Kidney (tissue), 14 donors: ENCODE data around the gene SLC35G6. TPM values are rescaled to one million over a fixed set of nuclear protein-coding genes. Genes with fewer than 3 reads are reported as not detected.

Experiments
- DNase-seq, 5 donors: peaks; one replicate each; pipeline ENCODE4 v3.0.0-alpha.2; 2013 to 2020
- FAIRE-seq: peaks from 2 replicates; lab custom pipeline; 2012; peaks lifted over from hg19 to GRCh38; lab: Jason Lieb, UNC
- H3K27ac ChIP-seq, 2 donors: one replicate each; pipeline ENCODE4 v1.7.0; 2013; ENCODE audit warnings: low read depth in 2 of 2, low read length in 2 of 2, inconsistent platforms in 1 of 2
- H3K27me3 ChIP-seq: one replicate; pipeline ENCODE4 v1.7.1; 2013; ENCODE audit warnings: low read length, inconsistent platforms; ENCODE audit not compliant: control insufficient read depth, insufficient read depth
- H3K36me3 ChIP-seq, 3 donors: one replicate each; pipeline versions ENCODE4 v1.7.0 to v1.7.1; 2013; ENCODE audit warnings: low read length in 3 of 3, control low read depth in 1 of 3, inconsistent platforms in 1 of 3; ENCODE audit not compliant: insufficient read depth in 3 of 3, control insufficient read depth in 2 of 3
- H3K4me1 ChIP-seq, 3 donors: one replicate each; pipeline versions ENCODE4 v1.7.0 to v1.7.1; 2013; ENCODE audit warnings: low read length in 3 of 3, inconsistent platforms in 1 of 3, low read depth in 1 of 3; ENCODE audit not compliant: control insufficient read depth in 2 of 3, insufficient read depth in 2 of 3
- H3K4me3 ChIP-seq, 3 donors: one replicate each; pipeline versions ENCODE4 v1.7.0 to v1.8.1; 2013; ENCODE audit warnings: low read length in 3 of 3, control low read depth in 1 of 3, inconsistent platforms in 1 of 3
- H3K9ac ChIP-seq, 3 donors: one replicate each; pipeline versions ENCODE4 v1.7.0 to v1.7.1; 2013; ENCODE audit warnings: low read length in 3 of 3, control low read depth in 1 of 3, inconsistent platforms in 1 of 3
- H3K9me3 ChIP-seq, 3 donors: one replicate each; pipeline versions ENCODE4 v1.7.0 to v1.7.1; 2013; ENCODE audit warnings: low read length in 3 of 3, control low read depth in 1 of 3, inconsistent platforms in 1 of 3; ENCODE audit not compliant: control insufficient read depth in 2 of 3, insufficient read depth in 1 of 3
- CTCF ChIP-seq: IDR thresholded peaks from 3 replicates; pipeline ENCODE4 v1.5.1; 2012; ENCODE audit warnings: mild to moderate bottlenecking, moderate library complexity, borderline replicate concordance; ENCODE audit not compliant: insufficient read depth; ENCODE audit errors: extremely low read depth
- intact Hi-C: fragments of 100-400 bp; cut with DNase I; formaldehyde crosslinking; loops from one replicate; pipeline ENCODE4 v1.11.1; 2022
- polyA plus RNA-seq: library from polyadenylated mRNA; stranded (reverse); fragments of 350-450 nt; fragmentation: Illumina TruSeq; extraction: RNeasy Lipid Tissue Mini Kit (QIAGEN cat#74804); gene quantifications from one replicate; pipeline ENCODE4 v1.2.3, GENCODE V29; 2014; ENCODE audit warnings: low read depth, low replicate concordance; ENCODE audit not compliant: insufficient read depth
- total RNA-seq: library from RNA; stranded (reverse); fragmentation: NEBNext Ultra II Directional; extraction: Animal tissue kit (Norgen Biotek cat#: 25700); gene quantifications from one replicate; pipeline ENCODE4 v1.2.1, GENCODE V29; 2021
- donor health status: control.
- donor health status: control.
- donor health status: control.
- donor health status: control.
- donor health status: control.
- donor health status: DM: yes; HTN: yes; CAD: no.
- donor health status: Normal renal cell carcinoma (clear cell type).

The SLC35G6 gene
- total and polyA plus RNA-seq, 2 donors from 2014 or later = not detected

- Histone ChIP-seq H3K9me3 (no peaks in the 10 kb centered on the region), H3K27me3 (no peaks in the 10 kb centered on the region), H3K4me3 (no peak overlapping the region), H3K27ac (no peak overlapping the region), H3K36me3 (peaks cover 0 to 9% (median 5%) of the 10 kb centered on the region in 3 donors), H3K4me1 (peaks cover 0 to 4% (median 3%) of the 10 kb centered on the region in 3 donors), H3K9ac (no peak overlapping the region)
- DNase-seq (peak in 1 of 5 donors; percentile 75), FAIRE-seq (no peak)
- no peak for TF ChIP-seq CTCF
- intact Hi-C loops = no loop called here
Observed at GRCh38 chr17:7462474-7463371, 18.5 kb upstream of the SLC35G6 start.

- FAIRE-seq = no peak
- Histone ChIP-seq H3K4me3 (no peak overlapping the region), H3K9ac (no peak overlapping the region), H3K9me3 (no peaks in the 10 kb centered on the region), H3K4me1 (peaks cover 0 to 4% (median 3%) of the 10 kb centered on the region in 3 donors), H3K27me3 (no peaks in the 10 kb centered on the region), H3K27ac (no peak overlapping the region), H3K36me3 (peaks cover 0 to 9% (median 5%) of the 10 kb centered on the region in 3 donors)
- intact Hi-C loops = no loop called here
- no peak for TF ChIP-seq CTCF
- DNase-seq = no peak
Observed at GRCh38 chr17:7463372-7463846, 17.8 kb upstream of the SLC35G6 start.

GRCh38 chr17:7464081-7464480 is 17.2 kb upstream of the SLC35G6 start:
- Histone ChIP-seq H3K27ac (no peak overlapping the region), H3K9ac (no peak overlapping the region), H3K9me3 (no peaks in the 10 kb centered on the region), H3K27me3 (no peaks in the 10 kb centered on the region), H3K4me1 (peaks cover 0 to 6% (median 4%) of the 10 kb centered on the region in 3 donors), H3K36me3 (peaks cover 0 to 9% (median 5%) of the 10 kb centered on the region in 3 donors), H3K4me3 (no peak overlapping the region)
- TF ChIP-seq CTCF = no peak
- DNase-seq (no peak), FAIRE-seq (no peak)
- intact Hi-C loops = no loop called here
